Caco-2 (cell line): ENCODE results near the gene RNASE1. TPM values are rescaled to one million over a fixed set of nuclear protein-coding genes. Genes with fewer than 3 reads are reported as not detected.

Experiments used
- BruUV-seq: library from RNA; stranded (reverse); fragments of 400-500 nt; replicated peaks from 2 replicates; lab custom pipeline; 2021; lab: Mats Ljungman, UMichigan
- CTCF ChIA-PET: fragments of 300-600 bp; sonication (Branson Sonifier 250); formaldehyde crosslinking; loops from one replicate; lab custom pipeline; 2022; ENCODE audit warnings: antibody characterized with exemption; lab: Charles Lee
- POLR2A ChIA-PET: fragments of 300-600 bp; sonication (Branson Sonifier 250); formaldehyde crosslinking; loops from one replicate; lab custom pipeline; 2022; ENCODE audit warnings: antibody characterized with exemption; lab: Charles Lee
- DNase-seq, 2 experiments: peaks; one replicate each; pipeline versions ENCODE4 v3.0.0 to v3.0.0-alpha.2; 2020 to 2022
- H3K27me3 ChIP-seq: replicated peaks from 2 replicates; pipeline ENCODE4 v1.6.0; 2011; ENCODE audit warnings: low read length; ENCODE audit not compliant: control insufficient read depth, insufficient read depth
- H3K36me3 ChIP-seq: 2 replicates; pipeline ENCODE4 v1.5.1; 2011; ENCODE audit warnings: low read length; ENCODE audit not compliant: control insufficient read depth, insufficient read depth
- H3K4me1 ChIP-seq: fragments of 250-450 bp; sonication (Bioruptor Pico); 2 replicates; pipeline ENCODE4 v1.5.1; 2020; ENCODE audit warnings: mild to moderate bottlenecking
- H3K4me3 ChIP-seq: 2 replicates; pipeline ENCODE4 v1.5.1; 2011; ENCODE audit warnings: low read depth, mild to moderate bottlenecking, control low read depth, low read length
- H3K9me3 ChIP-seq: fragments of 250-450 bp; sonication (Bioruptor Pico); 2 replicates; pipeline ENCODE4 v1.5.1; 2020; ENCODE audit warnings: mild to moderate bottlenecking, moderate library complexity
- H3K27ac Mint-ChIP-seq: one replicate; pipeline ENCODE4 v1.8.0; 2022; ENCODE audit warnings: mixed read lengths; ENCODE audit not compliant: unreplicated experiment
- H3K27me3 Mint-ChIP-seq: one replicate; pipeline ENCODE4 v1.8.0; 2022; ENCODE audit warnings: mixed read lengths; ENCODE audit not compliant: insufficient read depth, unreplicated experiment
- H3K36me3 Mint-ChIP-seq: one replicate; pipeline ENCODE4 v1.8.0; 2022; ENCODE audit warnings: mild to moderate bottlenecking, mixed read lengths; ENCODE audit not compliant: insufficient read depth, unreplicated experiment
- H3K4me1 Mint-ChIP-seq: one replicate; pipeline ENCODE4 v1.8.0; 2022; ENCODE audit warnings: low read depth, mixed read lengths; ENCODE audit not compliant: unreplicated experiment
- H3K4me3 Mint-ChIP-seq: one replicate; pipeline ENCODE4 v1.8.0; 2022; ENCODE audit warnings: mild to moderate bottlenecking, moderate library complexity, mixed read lengths; ENCODE audit not compliant: unreplicated experiment
- H3K9me3 Mint-ChIP-seq: one replicate; pipeline ENCODE4 v1.8.0; 2022; ENCODE audit warnings: mixed read lengths; ENCODE audit not compliant: unreplicated experiment
- intact Hi-C: fragments of 100-400 bp; cut with micrococcal nuclease; formaldehyde crosslinking; loops from one replicate; pipeline ENCODE4 v1.10.0; 2022; ENCODE audit not compliant: unreplicated experiment
- total RNA-seq: library from RNA; stranded (reverse); gene quantifications from 2 replicates; pipeline ENCODE4 v1.2.3, GENCODE V29; 2022
- TF ChIP-seq, protein P1 (sequence below), 2 experiments: fragments of 200-600 bp in 1 of 2; IDR thresholded peaks; 1 replicate in 1 of 2; 2 replicates in 1 of 2; pipeline versions ENCODE4 v1.5.1 to v1.8.0; 2011 to 2022; ENCODE audit warnings: antibody characterized with exemption in 1 of 2, control low read depth in 1 of 2, inconsistent platforms in 1 of 2, low read depth in 1 of 2, low read length in 1 of 2, mild to moderate bottlenecking in 1 of 2, moderate library complexity in 1 of 2; ENCODE audit not compliant: insufficient read depth in 1 of 2, severe bottlenecking in 1 of 2, unreplicated experiment in 1 of 2

RNASE1 gene
- total RNA-seq, 1 experiment from 2014 or later = 1.5 TPM

- Mint-ChIP-seq H3K9me3 (no peaks in the 10 kb centered on the region), H3K27ac (no peak overlapping the region), H3K4me3 (no peak overlapping the region), H3K36me3 (no peaks in the 10 kb centered on the region), H3K27me3 (no peaks in the 10 kb centered on the region), H3K4me1 (peaks cover 7% of the 10 kb centered on the region)
- Histone ChIP-seq H3K4me1 (no peaks in the 10 kb centered on the region), H3K27me3 (no peaks in the 10 kb centered on the region), H3K36me3 (no peaks in the 10 kb centered on the region), H3K9me3 (peaks cover 15% of the 10 kb centered on the region; the same call in 1 of the 2 replicates), H3K4me3 (no peak overlapping the region)
- intact Hi-C loops = no loop called here
- CTCF ChIA-PET = no interaction called here
- TF ChIP-seq, protein P1, sequence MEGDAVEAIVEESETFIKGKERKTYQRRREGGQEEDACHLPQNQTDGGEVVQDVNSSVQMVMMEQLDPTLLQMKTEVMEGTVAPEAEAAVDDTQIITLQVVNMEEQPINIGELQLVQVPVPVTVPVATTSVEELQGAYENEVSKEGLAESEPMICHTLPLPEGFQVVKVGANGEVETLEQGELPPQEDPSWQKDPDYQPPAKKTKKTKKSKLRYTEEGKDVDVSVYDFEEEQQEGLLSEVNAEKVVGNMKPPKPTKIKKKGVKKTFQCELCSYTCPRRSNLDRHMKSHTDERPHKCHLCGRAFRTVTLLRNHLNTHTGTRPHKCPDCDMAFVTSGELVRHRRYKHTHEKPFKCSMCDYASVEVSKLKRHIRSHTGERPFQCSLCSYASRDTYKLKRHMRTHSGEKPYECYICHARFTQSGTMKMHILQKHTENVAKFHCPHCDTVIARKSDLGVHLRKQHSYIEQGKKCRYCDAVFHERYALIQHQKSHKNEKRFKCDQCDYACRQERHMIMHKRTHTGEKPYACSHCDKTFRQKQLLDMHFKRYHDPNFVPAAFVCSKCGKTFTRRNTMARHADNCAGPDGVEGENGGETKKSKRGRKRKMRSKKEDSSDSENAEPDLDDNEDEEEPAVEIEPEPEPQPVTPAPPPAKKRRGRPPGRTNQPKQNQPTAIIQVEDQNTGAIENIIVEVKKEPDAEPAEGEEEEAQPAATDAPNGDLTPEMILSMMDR (IDR thresholded peaks at IDR 0.05; ENCODE audit: insufficient read depth in 1 of 2, low read depth in 1 of 2, low read length in 1 of 2, severe bottlenecking in 1 of 2, unreplicated experiment in 1 of 2) = no peak
- POLR2A ChIA-PET = no interaction called here
- BruUV-seq = no TSS peak
- DNase-seq = no peak
These were observed 50.6 kb downstream of the RNASE1 start for GRCh38 chr14:20751963-20752562.

Other genes starting within 250 kb of the RNASE1 start
- gene RNASE9, start 241.8 kb downstream of the RNASE1 start, total RNA-seq = not detected in 2 replicates
- not detected in 2 replicates for gene RNASE11, start 214.8 kb downstream of the RNASE1 start, total RNA-seq
- gene RNASE12, start 211.5 kb downstream of the RNASE1 start, total RNA-seq = not detected in 2 replicates
- not detected in 2 replicates for gene OR6S1, start 161.2 kb downstream of the RNASE1 start, total RNA-seq
- 8.8 and 9.2 TPM in 2 replicates for gene RNASE4, start 118.3 kb downstream of the RNASE1 start, total RNA-seq
- 23.6 and 24.7 TPM in 2 replicates for gene ANG, start 114.1 kb downstream of the RNASE1 start, total RNA-seq
- not detected in 2 replicates for gene EDDM3A, start 57.0 kb downstream of the RNASE1 start, total RNA-seq
- gene EDDM3B, start 34.4 kb downstream of the RNASE1 start, total RNA-seq = not detected in 2 replicates
- gene RNASE6, start 21.6 kb downstream of the RNASE1 start, total RNA-seq = not detected in 2 replicates
- not detected in 2 replicates for gene RNASE3, start 88.5 kb upstream of the RNASE1 start, total RNA-seq
- not detected in 2 replicates for gene RNASE2, start 152.6 kb upstream of the RNASE1 start, total RNA-seq
- 78.8 and 80.5 TPM in 2 replicates for gene METTL17, start 187.1 kb upstream of the RNASE1 start, total RNA-seq
- 0.81 and 0.88 TPM in 2 replicates for gene SLC39A2, start 196.4 kb upstream of the RNASE1 start, total RNA-seq
- gene NDRG2, start 222.2 kb upstream of the RNASE1 start, total RNA-seq = 16.4 and 17.7 TPM in 2 replicates
- gene TPPP2, start 227.4 kb upstream of the RNASE1 start, total RNA-seq = not detected in 2 replicates
- not detected in 2 replicates for gene RNASE13, start 232.0 kb upstream of the RNASE1 start, total RNA-seq
- gene RNASE7, start 239.5 kb upstream of the RNASE1 start, total RNA-seq = not detected in 2 replicates